Measurements from ENCODE around the gene ERC2. TPM values are rescaled to one million over a fixed set of nuclear protein-coding genes. Genes with fewer than 3 reads are reported as not detected.
A peak's percentile ranks its signal among the peaks of the same experiment; 100 is the strongest.

Gene ERC2
- polyA plus RNA-seq, 2 of the 4 experiments (the other 2 are of a cell fraction) = 0.16 TPM; not detected in 1

- no peaks in the 10 kb centered on the region for H3K9me3 ChIP-seq
- FAIRE-seq (no peak), DNase-seq (ENCODE audit: low read depth in 1 of 2, low spot score in 1 of 2) (no peak), ATAC-seq (no peak)
- TF ChIP-seq HDAC2 (IDR thresholded peaks at IDR 0.05) (no peak), JUNB (IDR thresholded peaks at IDR 0.05) (no peak), CEBPB (IDR thresholded peaks at IDR 0.05) (no peak), ESRRA (IDR thresholded peaks at IDR 0.05; ENCODE audit: borderline replicate concordance, low read length) (no peak), BHLHE40 (IDR thresholded peaks at IDR 0.05; ENCODE audit: low read depth, low read length) (no peak), KDM5A (IDR thresholded peaks at IDR 0.05) (no peak), TFCP2L1 (CRISPR knock-in tag; IDR thresholded peaks at IDR 0.05) (no peak), USF2 (IDR thresholded peaks at IDR 0.05) (no peak), HEYL (CRISPR knock-in tag; IDR thresholded peaks at IDR 0.05) (no peak), ZFP36 (IDR thresholded peaks at IDR 0.05; ENCODE audit: borderline replicate concordance, partially characterized antibody) (no peak), MAZ (IDR thresholded peaks at IDR 0.05; ENCODE audit: borderline replicate concordance, low read depth, low read length) (no peak), RFX5 (IDR thresholded peaks at IDR 0.05) (no peak)
- H3K27ac ChIP-seq = no peak overlapping the region
- H3K4me3 ChIP-seq = no peak overlapping the region
- H3K4me1 ChIP-seq = no peaks in the 10 kb centered on the region
- ChIA-PET CTCF (no interaction called here), POLR2A (no interaction called here)
- H3K4me2 ChIP-seq = no peak overlapping the region
- 0% methylated on average over 1 of the region's 1 CpG for WGBS (ENCODE audit: missing lambda C conversion rate)
These were observed 936.9 kb downstream of the ERC2 start for GRCh38 chr3:55531321-55531720.

- POLR2A ChIA-PET = no interaction called here
- FAIRE-seq = no peak
- no peaks in the 10 kb centered on the region for H3K4me1 ChIP-seq
- no peak for TF ChIP-seq KDM1A (IDR thresholded peaks at IDR 0.05; ENCODE audit: low read depth)
- no peak for TF ChIP-seq GATA3 (IDR thresholded peaks at IDR 0.05; ENCODE audit: borderline replicate concordance)
- no peak for TF ChIP-seq BHLHE40 (IDR thresholded peaks at IDR 0.05; ENCODE audit: low read depth, low read length)
- TF ChIP-seq SMC3 (IDR thresholded peaks at IDR 0.05) = no peak
- TF ChIP-seq EHMT2 (IDR thresholded peaks at IDR 0.05; ENCODE audit: low read depth) = no peak
- no peak for TF ChIP-seq POLR2A (IDR thresholded peaks at IDR 0.05; ENCODE audit: low read length)
- no peak for ATAC-seq
- CTCF ChIA-PET = no interaction called here
- no peak overlapping the region for H3K4me3 ChIP-seq
- DNase-seq (ENCODE audit: low read depth in 1 of 2, low spot score in 1 of 2) = no peak
- no peak overlapping the region for H3K4me2 ChIP-seq
- no peaks in the 10 kb centered on the region for H3K9me3 ChIP-seq
- no peak overlapping the region for H3K27ac ChIP-seq
- WGBS (ENCODE audit: missing lambda C conversion rate) = 64% methylated on average over 4 of the region's 4 CpGs
These were observed 940.9 kb downstream of the ERC2 start for GRCh38 chr3:55527361-55527760.

GRCh38 chr3:55526332-55527030 lies 941.8 kb downstream of the ERC2 start:
- ChIA-PET POLR2A (no interaction called here), CTCF (no interaction called here)
- Histone ChIP-seq H3K4me3 (no peak overlapping the region), H3K4me2 (no peak overlapping the region), H3K4me1 (no peaks in the 10 kb centered on the region), H3K27ac (no peak overlapping the region), H3K9me3 (no peaks in the 10 kb centered on the region)
- WGBS (ENCODE audit: missing lambda C conversion rate) = 0% methylated on average over 4 of the region's 10 CpGs
- no peak for FAIRE-seq
- TF ChIP-seq NPAS2 (CRISPR knock-in tag; IDR thresholded peaks at IDR 0.05; ENCODE audit: borderline replicate concordance) (no peak), BCL3 (IDR thresholded peaks at IDR 0.05) (no peak), MAFK (IDR thresholded peaks at IDR 0.05; ENCODE audit: partially characterized antibody) (no peak), EHMT2 (IDR thresholded peaks at IDR 0.05; ENCODE audit: low read depth) (no peak), ZSCAN20 (CRISPR knock-in tag; IDR thresholded peaks at IDR 0.05) (no peak), KDM1A (IDR thresholded peaks at IDR 0.05; ENCODE audit: low read depth) (no peak), CBX2 (IDR thresholded peaks at IDR 0.05; ENCODE audit: borderline replicate concordance, low read depth) (no peak)
- DNase-seq (ENCODE audit: low read depth in 1 of 2, low spot score in 1 of 2) = peak in 1 of 2 experiments; percentile 9
- ATAC-seq = no peak
